Keratinocyte (primary cell): ENCODE data around the gene MYL12B. TPM values are rescaled to one million over a fixed set of nuclear protein-coding genes. Genes with fewer than 3 reads are reported as not detected.

ENCODE experiments used
- DNase-seq: peaks from one replicate; pipeline ENCODE4 v3.0.0-alpha.2; 2011; ENCODE audit warnings: low read depth, missing footprints, low spot score
- FAIRE-seq: peaks from 2 replicates; lab custom pipeline; 2011; peaks lifted over from hg19 to GRCh38; lab: Jason Lieb, UNC
- H2AFZ ChIP-seq: 2 replicates; pipeline ENCODE4 v1.6.0; 2012; ENCODE audit warnings: low read length, control low read depth, inconsistent platforms; ENCODE audit not compliant: control insufficient read depth
- H3K27ac ChIP-seq: 2 replicates; pipeline ENCODE4 v1.5.1; 2011; ENCODE audit warnings: low read length; ENCODE audit not compliant: control insufficient read depth, insufficient read depth
- H3K27me3 ChIP-seq: 3 replicates; pipeline ENCODE4 v1.6.0; 2011; ENCODE audit warnings: low read length; ENCODE audit not compliant: control insufficient read depth, insufficient read depth; ENCODE audit errors: extremely low read depth
- H3K36me3 ChIP-seq, 2 experiments: 2 replicates in 1 of 2; 3 replicates in 1 of 2; pipeline ENCODE4 v1.5.1; 2011; ENCODE audit warnings: low read length in 2 of 2, mild to moderate bottlenecking in 1 of 2; ENCODE audit not compliant: control insufficient read depth in 2 of 2, insufficient read depth in 2 of 2; ENCODE audit errors: extremely low read depth in 1 of 2
- H3K4me1 ChIP-seq: 3 replicates; pipeline ENCODE4 v1.5.1; 2011; ENCODE audit warnings: low read length; ENCODE audit not compliant: control insufficient read depth, insufficient read depth; ENCODE audit errors: extremely low read depth
- H3K4me2 ChIP-seq: 3 replicates; pipeline ENCODE4 v1.6.0; 2011; ENCODE audit warnings: low read depth, low read length; ENCODE audit not compliant: control insufficient read depth, insufficient read depth; ENCODE audit errors: extremely low read depth
- H3K4me3 ChIP-seq, 3 experiments: fragments of 200-600 bp in 1 of 3; sonication (generic) in 1 of 3; 2 replicates in 2 of 3; 3 replicates in 1 of 3; pipeline ENCODE4 v1.5.1; 2011 to 2016; ENCODE audit warnings: low read length in 3 of 3, mild to moderate bottlenecking in 3 of 3, control low read depth in 2 of 3, inconsistent platforms in 1 of 3, low read depth in 1 of 3, mixed read lengths in 1 of 3, mixed run types in 1 of 3, moderate library complexity in 1 of 3; ENCODE audit not compliant: control insufficient read depth in 2 of 3, insufficient read depth in 2 of 3; ENCODE audit errors: extremely low read depth in 1 of 3
- H3K79me2 ChIP-seq: 2 replicates; pipeline ENCODE4 v1.6.0; 2012; ENCODE audit warnings: low read length; ENCODE audit not compliant: control insufficient read depth, insufficient read depth
- H3K9ac ChIP-seq: 3 replicates; pipeline ENCODE4 v1.6.0; 2011; ENCODE audit warnings: low read length; ENCODE audit not compliant: control insufficient read depth, insufficient read depth; ENCODE audit errors: extremely low read depth
- H3K9me1 ChIP-seq: 3 replicates; pipeline ENCODE4 v1.6.0; 2011; ENCODE audit warnings: low read length; ENCODE audit not compliant: control insufficient read depth, insufficient read depth; ENCODE audit errors: extremely low read depth
- H3K9me3 ChIP-seq: 2 replicates; pipeline ENCODE4 v1.5.1; 2012; ENCODE audit warnings: low read depth, low read length; ENCODE audit not compliant: control insufficient read depth
- H4K20me1 ChIP-seq: 3 replicates; pipeline ENCODE4 v1.6.0; 2011; ENCODE audit warnings: low read length; ENCODE audit not compliant: control insufficient read depth, insufficient read depth; ENCODE audit errors: extremely low read depth
- CTCF ChIP-seq, 3 experiments: IDR thresholded peaks in 1 of 3; conservative IDR thresholded peaks in 1 of 3; optimal IDR thresholded peaks in 1 of 3; 2 replicates in 2 of 3; 3 replicates in 1 of 3; pipeline versions ENCODE3 to v1.5.1; 2011; ENCODE audit warnings: low read length in 3 of 3, mild to moderate bottlenecking in 3 of 3, moderate library complexity in 2 of 3, control low read depth in 1 of 3, inconsistent platforms in 1 of 3; ENCODE audit not compliant: insufficient read depth in 2 of 3; ENCODE audit errors: extremely low read depth in 1 of 3
- EZH2 ChIP-seq: IDR thresholded peaks from one replicate; pipeline ENCODE4 v1.6.1; 2012; ENCODE audit warnings: inconsistent platforms, mild to moderate bottlenecking, low read length, moderate library complexity
- dilution Hi-C: fragments of 300-500 bp; cut with MboI; formaldehyde crosslinking; loops from one replicate; pipeline ENCODE4 v1.7.0; 2020; ENCODE audit warnings: low sequenced_read_pairs; ENCODE audit not compliant: extremely low pct_ligation_motif_present
- polyA plus RNA-seq, 5 experiments: library from polyadenylated mRNA; depleted of rRNA in 3 of 5; stranded (reverse) in 3 of 5; stranded (forward) in 1 of 5; unstranded in 1 of 5; fragments of >200 nt; gene quantifications; 1 replicate in 1 of 5; 2 replicates in 3 of 5; 3 replicates in 1 of 5; pipeline versions ENCODE4 v1.2.1 to v1.2.3, GENCODE V29; 2011 to 2012; ENCODE audit warnings: missing spikeins in 2 of 5, low read depth in 1 of 5, low replicate concordance in 1 of 5

The MYL12B gene
- polyA plus RNA-seq, 1 donor (not counting 4 experiments of a cell fraction or from before 2014, with no cell fraction given) = 1,224 TPM

GRCh38 chr18:3251963-3252277 lies 10.0 kb upstream of the MYL12B start:
- Histone ChIP-seq H4K20me1 (peaks cover 8% of the 10 kb centered on the region), H3K79me2 (peaks cover 69% of the 10 kb centered on the region), H3K9me1 (peaks cover 6% of the 10 kb centered on the region), H3K27ac (no peak overlapping the region), H3K4me3 (no peak overlapping the region), H3K4me1 (peaks cover 23% of the 10 kb centered on the region), H3K27me3 (no peaks in the 10 kb centered on the region), H2AFZ (no peak overlapping the region), H3K9me3 (no peaks in the 10 kb centered on the region), H3K4me2 (no peak overlapping the region), H3K36me3 (peaks cover 8 to 36% of the 10 kb centered on the region in 2 experiments), H3K9ac (no peak overlapping the region)
- DNase-seq (no peak), FAIRE-seq (no peak)
- no peak for TF ChIP-seq CTCF (optimal IDR thresholded peaks at IDR 0.05 in 1 of 3, IDR thresholded peaks at IDR 0.05 in 1 of 3, conservative IDR thresholded peaks at IDR 0.05 in 1 of 3; ENCODE audit: extremely low read depth in 1 of 3, insufficient read depth in 2 of 3, low read length in 3 of 3)
- TF ChIP-seq EZH2 = no peak
- dilution Hi-C loops = no loop called here

GRCh38 chr18:3252843-3253242 lies 9.1 kb upstream of the MYL12B start:
- FAIRE-seq (no peak), DNase-seq (no peak)
- H3K9ac ChIP-seq = no peak overlapping the region
- no peaks in the 10 kb centered on the region for H3K27me3 ChIP-seq
- H2AFZ ChIP-seq = no peak overlapping the region
- H3K4me1 ChIP-seq = peaks cover 22% of the 10 kb centered on the region
- peaks cover 8 to 46% of the 10 kb centered on the region in 2 experiments for H3K36me3 ChIP-seq
- H3K79me2 ChIP-seq = peaks cover 67% of the 10 kb centered on the region
- H3K27ac ChIP-seq = no peak overlapping the region
- peaks cover 6% of the 10 kb centered on the region for H3K9me1 ChIP-seq
- H4K20me1 ChIP-seq = peaks cover 8% of the 10 kb centered on the region
- H3K9me3 ChIP-seq = no peaks in the 10 kb centered on the region
- dilution Hi-C loops = no loop called here
- H3K4me2 ChIP-seq = no peak overlapping the region
- TF ChIP-seq EZH2 (no peak), CTCF (optimal IDR thresholded peaks at IDR 0.05 in 1 of 3, IDR thresholded peaks at IDR 0.05 in 1 of 3, conservative IDR thresholded peaks at IDR 0.05 in 1 of 3; ENCODE audit: extremely low read depth in 1 of 3, insufficient read depth in 2 of 3, low read length in 3 of 3) (no peak)
- H3K4me3 ChIP-seq = no peak overlapping the region
